ENCODE data around the gene HTT. TPM values are rescaled to one million over a fixed set of nuclear protein-coding genes. Genes with fewer than 3 reads are reported as not detected.

HTT gene
- total RNA-seq, result 100 to 1,000 TPM in 1 of 4 donors, 10 to 100 TPM in 3; 28.9 to 141 (median 42.0) TPM

DNA sequence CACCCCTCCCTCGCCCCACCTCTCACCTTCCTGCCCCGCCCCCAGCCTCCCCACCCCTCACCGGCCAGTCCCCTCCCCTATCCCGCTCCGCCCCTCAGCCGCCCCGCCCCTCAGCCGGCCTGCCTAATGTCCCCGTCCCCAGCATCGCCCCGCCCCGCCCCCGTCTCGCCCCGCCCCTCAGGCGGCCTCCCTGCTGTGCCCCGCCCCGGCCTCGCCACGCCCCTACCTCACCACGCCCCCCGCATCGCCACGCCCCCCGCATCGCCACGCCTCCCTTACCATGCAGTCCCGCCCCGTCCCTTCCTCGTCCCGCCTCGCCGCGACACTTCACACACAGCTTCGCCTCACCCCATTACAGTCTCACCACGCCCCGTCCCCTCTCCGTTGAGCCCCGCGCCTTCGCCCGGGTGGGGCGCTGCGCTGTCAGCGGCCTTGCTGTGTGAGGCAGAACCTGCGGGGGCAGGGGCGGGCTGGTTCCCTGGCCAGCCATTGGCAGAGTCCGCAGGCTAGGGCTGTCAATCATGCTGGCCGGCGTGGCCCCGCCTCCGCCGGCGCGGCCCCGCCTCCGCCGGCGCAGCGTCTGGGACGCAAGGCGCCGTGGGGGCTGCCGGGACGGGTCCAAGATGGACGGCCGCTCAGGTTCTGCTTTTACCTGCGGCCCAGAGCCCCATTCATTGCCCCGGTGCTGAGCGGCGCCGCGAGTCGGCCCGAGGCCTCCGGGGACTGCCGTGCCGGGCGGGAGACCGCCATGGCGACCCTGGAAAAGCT, at the start of gene HTT, which contains the start of gene HTT-AS:
HTT (plus strand) TSS at position 604 of the 768 bp plus-strand sequence; CDS start at position 749, 145 bp downstream.
HTT-AS (minus strand) TSS at position 461 of the 768 bp plus-strand sequence.
- 0 to 1% methylated on average over 25 to 39 of the region's 81 CpGs for WGBS, 2 donors
- TF ChIP-seq, protein P1, sequence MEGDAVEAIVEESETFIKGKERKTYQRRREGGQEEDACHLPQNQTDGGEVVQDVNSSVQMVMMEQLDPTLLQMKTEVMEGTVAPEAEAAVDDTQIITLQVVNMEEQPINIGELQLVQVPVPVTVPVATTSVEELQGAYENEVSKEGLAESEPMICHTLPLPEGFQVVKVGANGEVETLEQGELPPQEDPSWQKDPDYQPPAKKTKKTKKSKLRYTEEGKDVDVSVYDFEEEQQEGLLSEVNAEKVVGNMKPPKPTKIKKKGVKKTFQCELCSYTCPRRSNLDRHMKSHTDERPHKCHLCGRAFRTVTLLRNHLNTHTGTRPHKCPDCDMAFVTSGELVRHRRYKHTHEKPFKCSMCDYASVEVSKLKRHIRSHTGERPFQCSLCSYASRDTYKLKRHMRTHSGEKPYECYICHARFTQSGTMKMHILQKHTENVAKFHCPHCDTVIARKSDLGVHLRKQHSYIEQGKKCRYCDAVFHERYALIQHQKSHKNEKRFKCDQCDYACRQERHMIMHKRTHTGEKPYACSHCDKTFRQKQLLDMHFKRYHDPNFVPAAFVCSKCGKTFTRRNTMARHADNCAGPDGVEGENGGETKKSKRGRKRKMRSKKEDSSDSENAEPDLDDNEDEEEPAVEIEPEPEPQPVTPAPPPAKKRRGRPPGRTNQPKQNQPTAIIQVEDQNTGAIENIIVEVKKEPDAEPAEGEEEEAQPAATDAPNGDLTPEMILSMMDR (IDR thresholded peaks at IDR 0.05), result no peak
- no peak for TF ChIP-seq POLR2A (IDR thresholded peaks at IDR 0.05)
- intact Hi-C loops (cut with DNase I; ENCODE audit: low total_unique reads), result no loop called here
- peak; percentile 94 to 99 for DNase-seq (ENCODE audit: low spot score in 2 of 2)
- peak within 1 kb of the TSS; percentile 82 for H3K4me3 ChIP-seq (ENCODE audit: low read depth, poor library complexity, severe bottlenecking)

DNA sequence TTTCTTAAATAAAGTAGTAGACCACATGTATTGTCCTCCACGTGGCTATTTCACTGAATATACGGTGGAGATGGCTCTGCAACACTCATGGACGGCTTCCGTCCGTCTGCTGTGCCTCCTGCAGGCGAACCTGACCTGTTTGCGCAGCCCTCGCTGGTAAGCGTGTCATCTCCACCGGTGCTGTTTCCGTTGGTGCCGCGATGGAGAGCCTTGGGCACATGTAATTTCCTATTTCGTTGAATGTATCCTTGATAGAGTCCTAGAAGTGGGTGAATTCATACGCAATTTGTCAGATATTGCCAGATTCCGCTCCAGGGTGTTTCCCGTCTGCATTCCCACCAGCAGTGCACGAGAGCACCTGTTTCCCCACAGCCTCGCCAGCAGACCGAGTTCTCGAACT, 48.6 kb upstream of the HTT start:
- TF ChIP-seq, protein P1 (IDR thresholded peaks at IDR 0.05), result no peak
- TF ChIP-seq POLR2A (IDR thresholded peaks at IDR 0.05), result no peak
- 94 to 95% methylated on average over 21 of the region's 21 CpGs for WGBS, 2 donors
- intact Hi-C loops (cut with DNase I; ENCODE audit: low total_unique reads), result no loop called here
- H3K4me3 ChIP-seq (ENCODE audit: low read depth, poor library complexity, severe bottlenecking), result no peak overlapping the region
- no peak for DNase-seq (ENCODE audit: low spot score in 2 of 2)

DNA sequence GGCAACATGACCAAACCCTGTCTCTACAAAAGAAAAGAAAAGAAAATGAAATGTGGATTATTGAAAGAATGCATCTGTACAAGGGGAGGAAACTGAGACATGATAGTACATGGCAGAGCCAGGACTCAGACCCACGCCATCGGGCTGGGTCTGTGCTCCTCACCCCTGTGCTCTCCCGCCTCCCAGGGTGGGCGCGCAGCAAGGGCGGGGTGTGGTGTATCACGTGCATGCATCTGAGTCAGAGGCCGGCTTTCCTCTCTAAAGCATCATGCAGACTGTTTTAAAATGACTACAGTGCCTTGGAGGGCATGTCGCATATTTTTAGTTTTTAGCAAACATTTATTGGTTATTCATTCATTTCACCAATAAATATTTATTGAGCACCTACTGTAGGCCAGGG, 47.9 kb upstream of the HTT start:
- TF ChIP-seq, protein P1 (IDR thresholded peaks at IDR 0.05), result no peak
- no peak for TF ChIP-seq POLR2A (IDR thresholded peaks at IDR 0.05)
- intact Hi-C loops (cut with DNase I; ENCODE audit: low total_unique reads), result no loop called here
- H3K4me3 ChIP-seq (ENCODE audit: low read depth, poor library complexity, severe bottlenecking), result no peak overlapping the region
- 70 to 88% methylated on average over 9 of the region's 9 CpGs for WGBS, 2 donors
- no peak for DNase-seq (ENCODE audit: low spot score in 2 of 2)

DNA sequence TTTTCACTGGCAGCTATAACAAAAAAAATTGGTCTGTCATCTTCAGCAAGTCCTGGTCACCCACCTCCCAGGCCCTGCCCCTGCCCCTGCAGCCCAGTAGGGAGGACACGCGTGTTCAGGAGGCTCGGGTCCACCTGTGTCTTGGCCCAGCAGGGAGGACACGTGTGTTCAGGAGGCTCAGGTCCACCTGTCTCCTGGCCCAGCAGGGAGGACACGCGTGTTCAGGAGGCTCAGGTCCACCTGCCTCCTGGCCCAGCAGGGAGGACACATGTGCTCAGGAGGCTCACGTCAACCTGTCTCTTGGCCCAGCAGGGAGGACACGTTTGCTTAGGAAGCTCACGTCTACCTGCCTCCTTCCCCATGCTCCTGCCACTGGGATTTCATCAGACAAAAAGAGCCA, 45.0 kb upstream of the HTT start:
- no peak overlapping the region for H3K4me3 ChIP-seq (ENCODE audit: low read depth, poor library complexity, severe bottlenecking)
- TF ChIP-seq, protein P1 (IDR thresholded peaks at IDR 0.05), result no peak
- no peak for TF ChIP-seq POLR2A (IDR thresholded peaks at IDR 0.05)
- no peak for DNase-seq (ENCODE audit: low spot score in 2 of 2)
- intact Hi-C loops (cut with DNase I; ENCODE audit: low total_unique reads), result no loop called here
- WGBS, 2 donors, result 88 to 96% methylated on average over 9 of the region's 9 CpGs

DNA sequence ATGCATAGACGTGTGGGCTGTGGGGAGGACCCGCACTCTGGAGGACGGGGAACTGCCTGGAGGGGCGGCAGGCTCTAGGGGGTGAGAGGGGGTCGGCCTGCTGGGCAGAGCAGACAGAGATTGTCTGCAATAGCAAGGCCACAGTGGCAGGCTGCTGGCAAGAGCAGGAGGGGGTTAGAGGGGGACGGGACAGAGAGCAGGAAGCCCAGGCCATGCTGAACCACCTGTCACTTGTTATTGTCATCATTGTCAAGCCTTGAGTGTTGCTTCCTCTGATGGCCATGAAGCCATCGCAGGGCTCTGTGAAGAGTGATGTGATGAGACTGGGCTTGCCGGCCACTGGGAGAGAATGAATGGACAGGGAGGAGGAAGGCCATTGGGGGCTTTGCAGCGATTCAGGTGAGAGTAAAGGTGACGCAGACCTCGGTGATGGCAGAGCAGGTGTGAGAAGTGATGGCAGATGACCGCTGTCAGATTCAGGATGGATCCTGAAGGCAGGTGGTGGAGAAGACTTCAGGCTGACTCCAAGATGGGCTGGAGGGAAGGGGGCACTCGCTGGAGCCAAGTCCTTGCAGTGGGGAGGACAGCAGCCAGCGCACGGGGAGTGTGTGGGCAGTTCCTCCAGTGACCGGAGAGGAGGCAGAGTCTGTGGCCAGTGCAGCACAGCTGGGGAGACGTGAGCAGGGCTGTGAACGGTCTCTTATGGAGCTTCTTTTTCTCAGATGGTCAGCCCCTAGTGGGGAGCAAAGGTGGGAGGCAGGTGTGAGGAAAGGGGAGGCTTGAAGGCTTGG, 43.7 kb upstream of the HTT start:
- no peak for DNase-seq (ENCODE audit: low spot score in 2 of 2)
- TF ChIP-seq, protein P1 (IDR thresholded peaks at IDR 0.05), result no peak
- TF ChIP-seq POLR2A (IDR thresholded peaks at IDR 0.05), result no peak
- no peak overlapping the region for H3K4me3 ChIP-seq (ENCODE audit: low read depth, poor library complexity, severe bottlenecking)
- intact Hi-C loops (cut with DNase I; ENCODE audit: low total_unique reads), result no loop called here
- WGBS, 2 donors, result 86 to 87% methylated on average over 18 of the region's 18 CpGs

Measured in lower leg skin (tissue), 4 donors.